SU-DHL-6 (cell line): ENCODE data around the gene ZNF438.

Source experiments
- H2AFZ ChIP-seq: fragments of 200-600 bp; sonication (generic); 2 replicates; pipeline ENCODE4 v1.6.1; 2014; ENCODE audit warnings: low read depth, mild to moderate bottlenecking, moderate library complexity, mixed read lengths, antibody characterized with exemption, low read length; ENCODE audit not compliant: severe bottlenecking
- H3F3A ChIP-seq: fragments of 200-600 bp; shearing (Covaris generic); 2 replicates; pipeline ENCODE4 v1.6.0; 2016; ENCODE audit warnings: antibody characterized with exemption, mild to moderate bottlenecking; ENCODE audit not compliant: insufficient read depth
- H3K27ac ChIP-seq: fragments of 200-600 bp; sonication (generic); 2 replicates; pipeline ENCODE4 v1.5.1; 2016; ENCODE audit warnings: low read depth, mild to moderate bottlenecking, low read length, moderate library complexity, mixed read lengths
- H3K27me3 ChIP-seq: fragments of 200-600 bp; sonication (generic), shearing (Covaris generic); 2 replicates; pipeline ENCODE4 v1.6.0; 2014; ENCODE audit warnings: mild to moderate bottlenecking, low read length
- H3K36me3 ChIP-seq: fragments of 200-600 bp; sonication (generic); 2 replicates; pipeline ENCODE4 v1.6.1; 2014; ENCODE audit warnings: mild to moderate bottlenecking, low read length, mixed read lengths
- H3K4me2 ChIP-seq: fragments of 300-600, 200-600 bp; shearing (Covaris generic), sonication (generic); 2 replicates; pipeline ENCODE4 v1.6.0; 2014; ENCODE audit warnings: low read length, low read depth, mild to moderate bottlenecking; ENCODE audit not compliant: poor library complexity, severe bottlenecking
- H3K4me3 ChIP-seq: fragments of 200-600 bp; sonication (generic); 2 replicates; pipeline ENCODE4 v1.5.1; 2014; ENCODE audit warnings: antibody characterized with exemption, low read length, mild to moderate bottlenecking, mixed read lengths; ENCODE audit not compliant: insufficient read depth, poor library complexity, severe bottlenecking
- H3K79me2 ChIP-seq: fragments of 200-600 bp; sonication (generic); 2 replicates; pipeline ENCODE4 v1.6.1; 2014; ENCODE audit warnings: mild to moderate bottlenecking, low read length, moderate library complexity; ENCODE audit not compliant: insufficient read depth
- H3K9ac ChIP-seq: fragments of 200-600 bp; sonication (generic); 2 replicates; pipeline ENCODE4 v1.7.0; 2014; ENCODE audit warnings: mild to moderate bottlenecking, low read length
- H3K9me2 ChIP-seq: fragments of 200-600 bp; sonication (generic); replicated peaks from 2 replicates; pipeline ENCODE4 v1.6.1; 2014; ENCODE audit warnings: low read length; ENCODE audit not compliant: insufficient read depth
- H3K9me3 ChIP-seq: fragments of 200-600 bp; sonication (generic); 2 replicates; pipeline ENCODE4 v1.6.1; 2014; ENCODE audit warnings: low read length, mixed read lengths; ENCODE audit not compliant: insufficient read depth
- H4K20me1 ChIP-seq: fragments of 200-600 bp; sonication (generic); 2 replicates; pipeline ENCODE4 v1.6.1; 2014; ENCODE audit warnings: low read depth, mild to moderate bottlenecking, antibody characterized with exemption, low read length, moderate library complexity, mixed read lengths
- EZH2phosphoT487 ChIP-seq: fragments of 200-600 bp; sonication (generic), shearing (Covaris generic); conservative IDR thresholded peaks from 2 replicates; pipeline ENCODE4 v1.6.1; 2018; ENCODE audit warnings: mild to moderate bottlenecking, antibody characterized with exemption, low read length, moderate library complexity, mixed read lengths
- TF ChIP-seq, protein P1 (sequence below): fragments of 200-600 bp; sonication (generic); IDR thresholded peaks from one replicate; pipeline ENCODE4 v1.5.1; 2017; ENCODE audit warnings: antibody characterized with exemption, mild to moderate bottlenecking, low read length, moderate library complexity; ENCODE audit not compliant: insufficient read depth, poor library complexity, severe bottlenecking

Gene ZNF438

DNA sequence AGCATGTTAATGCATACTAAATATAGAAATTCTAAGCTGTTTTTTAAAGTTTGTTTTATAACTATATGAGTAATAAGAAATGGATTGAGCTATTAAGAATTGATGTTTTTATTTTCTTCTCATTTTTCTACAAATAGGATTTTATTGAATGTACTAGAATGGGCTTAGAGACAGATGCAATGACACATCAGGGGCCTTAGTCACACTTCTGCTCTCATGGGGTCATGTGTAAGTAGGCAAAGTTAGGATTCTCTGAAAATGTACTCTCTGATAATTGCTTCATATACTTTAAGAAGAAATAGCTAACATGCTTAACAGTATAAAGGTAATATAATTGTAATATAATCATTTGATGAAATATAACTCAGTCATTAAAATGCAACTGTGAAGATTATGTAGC, 154.6 kb downstream of the ZNF438 start:
- Histone ChIP-seq H3F3A (no peaks in the 10 kb centered on the region), H4K20me1 (no peaks in the 10 kb centered on the region), H3K4me2 (no peak overlapping the region), H3K4me3 (no peak overlapping the region), H3K79me2 (no peaks in the 10 kb centered on the region), H3K27ac (no peak overlapping the region), H3K9ac (no peak overlapping the region), H3K9me3 (no peaks in the 10 kb centered on the region), H2AFZ (no peak overlapping the region), H3K27me3 (no peaks in the 10 kb centered on the region), H3K9me2 (0 out of 2 replicates have a peak, but pooled peaks cover 3% of the 10 kb centered on the region), H3K36me3 (no peaks in the 10 kb centered on the region)
- TF ChIP-seq, protein P1, sequence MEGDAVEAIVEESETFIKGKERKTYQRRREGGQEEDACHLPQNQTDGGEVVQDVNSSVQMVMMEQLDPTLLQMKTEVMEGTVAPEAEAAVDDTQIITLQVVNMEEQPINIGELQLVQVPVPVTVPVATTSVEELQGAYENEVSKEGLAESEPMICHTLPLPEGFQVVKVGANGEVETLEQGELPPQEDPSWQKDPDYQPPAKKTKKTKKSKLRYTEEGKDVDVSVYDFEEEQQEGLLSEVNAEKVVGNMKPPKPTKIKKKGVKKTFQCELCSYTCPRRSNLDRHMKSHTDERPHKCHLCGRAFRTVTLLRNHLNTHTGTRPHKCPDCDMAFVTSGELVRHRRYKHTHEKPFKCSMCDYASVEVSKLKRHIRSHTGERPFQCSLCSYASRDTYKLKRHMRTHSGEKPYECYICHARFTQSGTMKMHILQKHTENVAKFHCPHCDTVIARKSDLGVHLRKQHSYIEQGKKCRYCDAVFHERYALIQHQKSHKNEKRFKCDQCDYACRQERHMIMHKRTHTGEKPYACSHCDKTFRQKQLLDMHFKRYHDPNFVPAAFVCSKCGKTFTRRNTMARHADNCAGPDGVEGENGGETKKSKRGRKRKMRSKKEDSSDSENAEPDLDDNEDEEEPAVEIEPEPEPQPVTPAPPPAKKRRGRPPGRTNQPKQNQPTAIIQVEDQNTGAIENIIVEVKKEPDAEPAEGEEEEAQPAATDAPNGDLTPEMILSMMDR = no peak
- TF ChIP-seq EZH2phosphoT487 = no peak

DNA sequence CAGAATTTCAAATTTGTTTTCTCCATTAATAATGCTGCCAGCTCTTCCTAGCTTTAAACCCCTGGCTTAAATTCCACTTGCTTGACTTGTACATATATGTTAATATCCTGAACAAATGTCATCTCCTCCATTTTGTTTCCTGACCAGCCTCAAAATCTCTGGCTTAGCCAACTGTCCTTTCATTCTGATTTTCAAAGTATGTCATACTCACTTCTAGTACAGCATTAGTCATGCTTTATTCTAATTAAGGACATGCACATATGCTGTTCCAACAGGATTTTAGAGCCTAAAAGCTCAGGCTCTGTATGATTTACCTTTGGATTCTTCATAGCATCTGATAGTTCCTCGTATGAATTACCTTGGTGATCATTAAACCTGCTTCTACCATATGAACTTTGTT, 158.3 kb downstream of the ZNF438 start:
- no peak overlapping the region for H3K27ac ChIP-seq
- no peaks in the 10 kb centered on the region for H4K20me1 ChIP-seq
- no peak overlapping the region for H3K4me3 ChIP-seq
- no peak overlapping the region for H3K4me2 ChIP-seq
- no peaks in the 10 kb centered on the region for H3F3A ChIP-seq
- H3K9me3 ChIP-seq = no peaks in the 10 kb centered on the region
- TF ChIP-seq, protein P1 = no peak
- no peak for TF ChIP-seq EZH2phosphoT487
- 0 out of 2 replicates have a peak, but pooled peaks cover 2% of the 10 kb centered on the region for H3K9me2 ChIP-seq
- no peak overlapping the region for H2AFZ ChIP-seq
- no peaks in the 10 kb centered on the region for H3K27me3 ChIP-seq
- no peaks in the 10 kb centered on the region for H3K36me3 ChIP-seq
- no peaks in the 10 kb centered on the region for H3K79me2 ChIP-seq
- no peak overlapping the region for H3K9ac ChIP-seq

DNA sequence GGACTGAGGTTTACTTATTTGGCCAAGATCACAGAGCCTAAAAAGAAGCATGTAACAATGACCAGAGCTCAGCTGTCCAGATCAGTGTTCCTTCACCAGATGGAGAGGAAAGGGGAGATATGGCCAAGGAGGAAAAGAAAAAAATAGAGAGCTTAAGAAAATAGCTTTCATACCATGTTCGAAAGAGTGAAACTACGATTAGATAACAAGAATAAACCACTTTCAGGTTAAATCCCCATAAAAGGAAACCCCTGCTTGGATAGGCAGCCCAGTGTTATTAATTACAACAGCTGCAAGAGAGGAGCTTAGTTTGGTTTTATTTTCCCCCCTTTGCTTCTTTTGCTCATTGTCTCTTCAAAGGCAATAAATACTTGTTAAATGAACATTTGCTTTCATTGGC, 160.8 kb downstream of the ZNF438 start:
- Histone ChIP-seq H3K9me3 (no peaks in the 10 kb centered on the region), H3K79me2 (no peaks in the 10 kb centered on the region), H3K36me3 (no peaks in the 10 kb centered on the region), H3K4me3 (no peak overlapping the region), H3F3A (no peaks in the 10 kb centered on the region), H3K4me2 (no peak overlapping the region), H3K9me2 (no peaks in the 10 kb centered on the region), H3K27ac (no peak overlapping the region), H4K20me1 (no peaks in the 10 kb centered on the region), H2AFZ (no peak overlapping the region), H3K9ac (no peak overlapping the region), H3K27me3 (no peaks in the 10 kb centered on the region)
- TF ChIP-seq EZH2phosphoT487 = no peak
- TF ChIP-seq, protein P1 = no peak
